Panc1 (cell line): ENCODE measurements around the gene PARD6G.

Source experiments
- POLR2AphosphoS5 ChIP-seq: IDR thresholded peaks from 2 replicates; pipeline ENCODE4 v1.6.1; 2012; ENCODE audit warnings: mild to moderate bottlenecking, low read depth, low read length, moderate library complexity
- SIN3A ChIP-seq: IDR thresholded peaks from 2 replicates; pipeline ENCODE4 v1.6.1; 2012; ENCODE audit warnings: low read depth, mild to moderate bottlenecking, low read length, moderate library complexity, borderline replicate concordance; ENCODE audit not compliant: insufficient read depth
- TF ChIP-seq, protein P1 (sequence below): fragments of 450-650 bp; IDR thresholded peaks from 2 replicates; pipeline ENCODE4 v1.5.1; 2017; ENCODE audit warnings: mild to moderate bottlenecking
- TF ChIP-seq, protein P2 (sequence below), 2 experiments: IDR thresholded peaks; 2 replicates each; pipeline ENCODE4 v1.6.1; 2011 to 2012; ENCODE audit warnings: low read depth in 2 of 2, control low read depth in 1 of 2, low read length in 1 of 2, mild to moderate bottlenecking in 1 of 2, moderate library complexity in 1 of 2; ENCODE audit not compliant: insufficient read depth in 1 of 2

DNA sequence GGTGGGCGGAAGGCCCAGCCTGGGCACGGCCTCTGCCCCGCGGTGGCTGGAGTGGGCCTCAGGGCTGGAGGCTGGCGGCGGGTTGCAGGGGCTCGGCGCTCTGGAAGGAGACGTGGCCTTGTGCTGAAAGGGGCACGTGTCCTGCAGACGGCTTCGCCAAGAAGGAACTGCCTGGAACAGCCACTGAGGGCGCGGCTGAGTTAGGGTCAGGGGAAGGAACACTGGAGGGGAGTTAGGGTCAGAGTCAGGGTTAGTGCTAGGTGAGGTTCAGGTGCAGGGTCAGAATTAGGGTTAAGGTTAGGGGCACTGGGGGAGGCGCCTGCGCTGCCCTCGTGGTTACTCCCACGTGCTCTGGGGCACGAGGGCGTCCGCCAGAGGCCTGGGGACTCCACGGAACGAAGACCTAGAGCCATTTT, 139.2 kb downstream of the PARD6G start:
- TF ChIP-seq, protein P1, sequence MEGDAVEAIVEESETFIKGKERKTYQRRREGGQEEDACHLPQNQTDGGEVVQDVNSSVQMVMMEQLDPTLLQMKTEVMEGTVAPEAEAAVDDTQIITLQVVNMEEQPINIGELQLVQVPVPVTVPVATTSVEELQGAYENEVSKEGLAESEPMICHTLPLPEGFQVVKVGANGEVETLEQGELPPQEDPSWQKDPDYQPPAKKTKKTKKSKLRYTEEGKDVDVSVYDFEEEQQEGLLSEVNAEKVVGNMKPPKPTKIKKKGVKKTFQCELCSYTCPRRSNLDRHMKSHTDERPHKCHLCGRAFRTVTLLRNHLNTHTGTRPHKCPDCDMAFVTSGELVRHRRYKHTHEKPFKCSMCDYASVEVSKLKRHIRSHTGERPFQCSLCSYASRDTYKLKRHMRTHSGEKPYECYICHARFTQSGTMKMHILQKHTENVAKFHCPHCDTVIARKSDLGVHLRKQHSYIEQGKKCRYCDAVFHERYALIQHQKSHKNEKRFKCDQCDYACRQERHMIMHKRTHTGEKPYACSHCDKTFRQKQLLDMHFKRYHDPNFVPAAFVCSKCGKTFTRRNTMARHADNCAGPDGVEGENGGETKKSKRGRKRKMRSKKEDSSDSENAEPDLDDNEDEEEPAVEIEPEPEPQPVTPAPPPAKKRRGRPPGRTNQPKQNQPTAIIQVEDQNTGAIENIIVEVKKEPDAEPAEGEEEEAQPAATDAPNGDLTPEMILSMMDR = no peak
- TF ChIP-seq, protein P2, sequence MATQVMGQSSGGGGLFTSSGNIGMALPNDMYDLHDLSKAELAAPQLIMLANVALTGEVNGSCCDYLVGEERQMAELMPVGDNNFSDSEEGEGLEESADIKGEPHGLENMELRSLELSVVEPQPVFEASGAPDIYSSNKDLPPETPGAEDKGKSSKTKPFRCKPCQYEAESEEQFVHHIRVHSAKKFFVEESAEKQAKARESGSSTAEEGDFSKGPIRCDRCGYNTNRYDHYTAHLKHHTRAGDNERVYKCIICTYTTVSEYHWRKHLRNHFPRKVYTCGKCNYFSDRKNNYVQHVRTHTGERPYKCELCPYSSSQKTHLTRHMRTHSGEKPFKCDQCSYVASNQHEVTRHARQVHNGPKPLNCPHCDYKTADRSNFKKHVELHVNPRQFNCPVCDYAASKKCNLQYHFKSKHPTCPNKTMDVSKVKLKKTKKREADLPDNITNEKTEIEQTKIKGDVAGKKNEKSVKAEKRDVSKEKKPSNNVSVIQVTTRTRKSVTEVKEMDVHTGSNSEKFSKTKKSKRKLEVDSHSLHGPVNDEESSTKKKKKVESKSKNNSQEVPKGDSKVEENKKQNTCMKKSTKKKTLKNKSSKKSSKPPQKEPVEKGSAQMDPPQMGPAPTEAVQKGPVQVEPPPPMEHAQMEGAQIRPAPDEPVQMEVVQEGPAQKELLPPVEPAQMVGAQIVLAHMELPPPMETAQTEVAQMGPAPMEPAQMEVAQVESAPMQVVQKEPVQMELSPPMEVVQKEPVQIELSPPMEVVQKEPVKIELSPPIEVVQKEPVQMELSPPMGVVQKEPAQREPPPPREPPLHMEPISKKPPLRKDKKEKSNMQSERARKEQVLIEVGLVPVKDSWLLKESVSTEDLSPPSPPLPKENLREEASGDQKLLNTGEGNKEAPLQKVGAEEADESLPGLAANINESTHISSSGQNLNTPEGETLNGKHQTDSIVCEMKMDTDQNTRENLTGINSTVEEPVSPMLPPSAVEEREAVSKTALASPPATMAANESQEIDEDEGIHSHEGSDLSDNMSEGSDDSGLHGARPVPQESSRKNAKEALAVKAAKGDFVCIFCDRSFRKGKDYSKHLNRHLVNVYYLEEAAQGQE (IDR thresholded peaks at IDR 0.05; ENCODE audit: insufficient read depth in 1 of 2, low read depth in 2 of 2, low read length in 1 of 2) = no peak
- no peak for TF ChIP-seq SIN3A
- TF ChIP-seq POLR2AphosphoS5 = no peak
